Mesenteric fat pad (tissue), 1 donor: ENCODE data around the gene RHBDF1. TPM values are rescaled to one million over a fixed set of nuclear protein-coding genes. Genes with fewer than 3 reads are reported as not detected.
A peak's percentile ranks its signal among the peaks of the same experiment; 100 is the strongest.

Experiments used
- DNase-seq: peaks from one replicate; pipeline ENCODE4 v3.0.0-alpha.2; 2020; ENCODE audit warnings: low spot score
- total RNA-seq: library from RNA; stranded (reverse); fragmentation: NEBNext Ultra II Directional; extraction: Animal tissue kit (Norgen Biotek cat#: 25700); gene quantifications from one replicate; pipeline ENCODE4 v1.2.1, GENCODE V29; 2021
- donor health status: DM: yes; HTN: yes; CAD: no.

RHBDF1 gene
- total RNA-seq, 1 donor from 2014 or later: 30.0 TPM

DNA sequence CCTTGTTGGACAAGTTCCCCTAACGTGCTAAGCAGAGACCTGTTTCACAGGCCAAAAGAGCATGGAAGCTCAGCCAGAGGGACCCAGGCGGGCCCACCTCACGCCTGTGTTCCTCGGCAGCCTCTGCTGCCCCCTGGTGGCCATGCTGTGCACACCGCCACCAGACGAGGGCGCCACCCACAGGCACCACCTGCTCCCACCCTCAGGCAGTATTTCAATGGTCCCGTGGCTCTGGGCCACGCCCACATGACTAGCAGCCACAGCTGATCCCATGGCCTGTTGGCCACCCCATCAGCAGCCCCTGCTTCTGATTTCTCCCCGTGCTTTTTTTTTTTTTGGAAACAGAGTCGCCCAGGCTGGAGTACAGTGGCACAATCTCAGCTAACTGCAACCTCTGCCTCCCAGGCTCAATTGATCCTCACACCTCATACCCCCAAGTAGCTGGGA, 24.5 kb upstream of the RHBDF1 start:
- DNase-seq: peak; percentile 96

DNA sequence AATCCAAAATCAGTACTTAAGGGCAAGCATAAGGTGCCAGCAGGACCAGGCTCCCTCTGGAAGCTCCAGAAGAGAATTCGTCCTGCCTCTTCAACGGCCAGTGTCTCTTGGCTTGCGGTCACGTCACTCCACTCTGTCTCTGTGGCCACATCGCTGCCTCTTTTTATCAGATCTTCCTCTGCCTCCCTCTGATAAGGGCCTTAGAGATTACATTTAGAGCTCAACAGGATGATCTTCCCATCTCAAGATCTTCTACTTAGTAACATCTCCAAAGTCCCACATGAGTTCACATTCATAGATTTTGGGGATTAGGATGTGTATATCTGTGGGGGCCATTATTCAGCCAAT, 22.5 kb upstream of the RHBDF1 start:
- no peak for DNase-seq

DNA sequence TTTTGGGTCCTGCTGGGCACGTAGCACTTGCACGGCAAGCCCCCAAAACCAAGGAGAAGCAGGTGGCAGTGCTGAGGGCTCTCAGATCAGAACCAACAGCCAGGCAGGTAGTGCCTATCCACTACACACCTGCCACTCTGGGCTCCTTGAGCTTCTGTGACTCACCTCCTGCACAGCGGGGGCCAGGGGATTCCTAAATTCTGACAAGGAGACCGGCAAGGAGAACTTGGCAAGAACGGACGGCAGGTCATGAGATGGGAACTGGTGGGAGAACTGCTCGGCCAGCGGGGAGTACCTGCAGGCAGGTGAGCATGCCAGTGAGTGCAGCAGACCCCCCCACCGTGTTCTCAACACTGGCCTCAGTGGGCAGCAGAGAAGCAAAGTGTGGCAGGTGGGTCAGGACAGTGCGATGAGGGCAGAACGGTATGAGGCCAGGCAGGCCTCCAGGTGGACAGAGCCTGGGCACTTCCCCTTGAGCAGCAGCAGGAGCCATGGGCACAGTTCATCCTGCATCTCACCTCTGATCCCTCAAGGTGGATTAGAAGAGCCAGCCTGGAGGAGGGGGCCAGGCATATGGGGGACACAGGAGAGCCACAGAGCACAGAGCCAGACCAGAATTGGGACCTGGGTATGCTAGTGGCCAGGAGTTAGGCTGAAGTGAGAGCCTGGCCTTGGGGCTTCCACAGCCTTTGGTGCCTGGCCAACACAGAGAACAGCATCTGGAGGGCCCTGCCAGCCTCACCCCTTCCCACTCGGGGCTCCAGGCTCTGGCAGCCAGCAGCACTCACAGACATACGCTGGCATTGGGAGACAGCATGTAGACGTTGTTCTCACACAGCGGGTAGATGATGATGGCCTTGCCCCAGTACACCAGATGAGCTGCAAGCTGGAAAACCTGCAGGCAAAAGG, 20.3 kb upstream of the RHBDF1 start:
- no peak for DNase-seq

- no peak for DNase-seq
Measured at GRCh38 chr16:91484-91883, 19.1 kb upstream of the RHBDF1 start.

GRCh38 chr16:89391-90302, 17.2 kb upstream of the RHBDF1 start:
- no peak for DNase-seq

- DNase-seq: no peak
Measured at GRCh38 chr16:88613-89012, 16.2 kb upstream of the RHBDF1 start.

DNA sequence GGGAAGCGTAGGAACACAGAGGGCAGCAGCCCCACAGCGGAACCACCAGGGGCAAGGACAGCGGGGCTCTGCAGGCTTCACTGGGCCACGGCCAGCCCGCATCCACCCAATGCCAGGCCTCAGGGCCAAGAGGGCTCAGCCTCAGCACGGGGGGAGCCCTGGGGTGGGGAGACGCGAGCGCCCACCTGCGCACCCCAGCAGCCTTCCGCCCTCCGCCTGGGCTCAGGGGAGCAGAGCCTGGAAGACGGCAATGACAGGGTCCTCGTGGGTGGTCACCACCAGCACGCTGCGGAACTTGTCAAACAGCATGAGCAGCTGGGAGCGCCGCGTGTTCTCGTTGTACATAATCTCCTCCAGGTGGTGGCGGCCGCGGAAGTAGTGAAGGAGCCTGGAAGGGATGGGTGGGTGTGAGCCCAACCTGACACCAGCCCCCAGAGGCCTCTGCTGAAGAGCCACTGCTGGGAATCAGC, 14.1 kb upstream of the RHBDF1 start:
- no peak for DNase-seq

- no peak for DNase-seq
Measured at GRCh38 chr16:85865-86264, 13.4 kb upstream of the RHBDF1 start.

DNA sequence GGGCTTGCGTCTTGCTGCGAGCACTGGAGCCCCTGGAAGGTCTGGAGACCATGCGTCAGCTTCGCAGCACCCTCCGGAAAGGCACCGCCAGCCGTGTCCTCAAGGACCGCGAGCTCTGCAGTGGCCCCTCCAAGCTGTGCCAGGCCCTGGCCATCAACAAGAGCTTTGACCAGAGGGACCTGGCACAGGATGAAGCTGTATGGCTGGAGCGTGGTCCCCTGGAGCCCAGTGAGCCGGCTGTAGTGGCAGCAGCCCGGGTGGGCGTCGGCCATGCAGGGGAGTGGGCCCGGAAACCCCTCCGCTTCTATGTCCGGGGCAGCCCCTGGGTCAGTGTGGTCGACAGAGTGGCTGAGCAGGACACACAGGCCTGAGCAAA, 13.0 kb upstream of the RHBDF1 start:
- no peak for DNase-seq

DNA sequence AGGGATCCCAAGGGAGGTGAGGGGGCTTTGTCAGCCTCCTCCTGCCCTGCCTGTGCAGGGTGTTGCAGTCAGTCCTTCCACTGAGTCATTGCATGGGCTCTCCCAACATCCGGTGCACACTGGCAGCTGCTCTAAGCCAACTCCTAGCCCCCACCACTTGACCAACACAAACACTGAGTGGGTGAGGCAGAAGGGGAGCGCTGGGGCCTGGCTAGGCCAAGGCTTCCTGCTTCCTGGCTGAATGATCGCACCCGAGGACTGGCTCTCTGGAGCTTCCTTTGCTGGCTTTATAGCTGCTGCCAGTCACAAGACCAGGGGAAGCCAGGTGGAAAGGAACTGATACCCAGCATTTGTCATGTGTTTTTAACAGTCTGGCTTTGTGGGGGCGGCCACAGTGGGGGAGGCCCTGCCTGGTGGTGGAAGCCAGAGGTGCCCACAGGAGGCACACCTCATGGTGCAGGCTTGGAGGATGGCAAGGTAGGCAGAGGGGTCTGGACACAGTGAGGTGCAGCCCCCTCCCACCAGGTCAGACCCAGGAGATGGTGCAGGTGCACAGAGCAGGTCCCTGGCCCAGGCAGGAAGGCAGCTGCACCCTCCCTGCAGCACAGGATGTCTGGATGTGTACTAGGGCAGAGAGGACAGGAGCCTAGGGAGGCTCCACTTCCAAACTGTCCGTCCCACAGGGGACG, 12.4 kb upstream of the RHBDF1 start:
- no peak for DNase-seq

- DNase-seq: no peak
Measured at GRCh38 chr16:83781-84615, 11.6 kb upstream of the RHBDF1 start.

- DNase-seq: no peak
Measured at GRCh38 chr16:83060-83603, 10.7 kb upstream of the RHBDF1 start.

DNA sequence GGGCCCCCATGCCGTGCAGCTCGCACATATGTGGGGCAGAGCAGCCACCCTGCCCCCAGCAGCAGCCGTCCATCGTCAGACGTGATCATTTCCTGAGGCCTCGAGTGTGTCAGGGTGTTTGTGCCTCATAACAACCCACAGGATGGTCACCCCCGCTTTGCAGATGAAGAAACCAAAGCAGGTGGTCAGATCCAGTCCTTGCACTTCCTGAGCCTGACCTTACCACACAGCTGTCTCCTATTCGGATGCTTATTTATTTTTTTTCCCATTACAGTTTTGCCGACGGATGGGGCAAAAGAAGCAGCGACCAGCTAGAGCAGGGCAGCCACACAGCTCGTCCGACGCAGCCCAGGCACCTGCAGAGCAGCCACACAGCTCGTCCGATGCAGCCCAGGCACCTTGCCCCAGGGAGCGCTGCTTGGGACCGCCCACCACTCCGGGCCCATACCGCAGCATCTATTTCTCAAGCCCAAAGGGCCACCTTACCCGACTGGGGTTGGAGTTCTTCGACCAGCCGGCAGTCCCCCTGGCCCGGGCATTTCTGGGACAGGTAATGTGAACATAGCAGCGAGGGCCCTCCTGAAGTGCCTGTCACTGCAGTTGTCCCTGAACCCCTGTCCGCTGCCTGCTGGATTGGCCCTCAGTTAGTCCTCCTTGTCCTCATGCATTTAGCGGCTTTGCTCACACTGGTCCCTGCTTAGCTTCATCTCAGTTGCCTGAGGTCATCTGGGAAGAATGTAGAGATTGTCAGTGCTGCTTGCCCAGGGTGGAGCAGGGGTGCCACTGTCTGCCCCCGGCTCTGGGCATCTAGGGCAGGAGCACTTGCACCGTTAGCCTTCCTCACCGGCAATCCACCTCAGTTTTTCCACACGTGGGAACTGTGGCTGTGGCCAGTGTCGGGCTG, 7.0 kb upstream of the RHBDF1 start:
- DNase-seq: no peak

- DNase-seq: no peak
Measured at GRCh38 chr16:78444-79150, 6.2 kb upstream of the RHBDF1 start.

- DNase-seq: peak; percentile 95
Measured at GRCh38 chr16:77807-78443, 5.5 kb upstream of the RHBDF1 start, which contains the start of gene MPG. Gene MPG, plus strand, starts transcription at chr16:78225. Its CDS starts 85 bp downstream, at chr16:78310.

DNA sequence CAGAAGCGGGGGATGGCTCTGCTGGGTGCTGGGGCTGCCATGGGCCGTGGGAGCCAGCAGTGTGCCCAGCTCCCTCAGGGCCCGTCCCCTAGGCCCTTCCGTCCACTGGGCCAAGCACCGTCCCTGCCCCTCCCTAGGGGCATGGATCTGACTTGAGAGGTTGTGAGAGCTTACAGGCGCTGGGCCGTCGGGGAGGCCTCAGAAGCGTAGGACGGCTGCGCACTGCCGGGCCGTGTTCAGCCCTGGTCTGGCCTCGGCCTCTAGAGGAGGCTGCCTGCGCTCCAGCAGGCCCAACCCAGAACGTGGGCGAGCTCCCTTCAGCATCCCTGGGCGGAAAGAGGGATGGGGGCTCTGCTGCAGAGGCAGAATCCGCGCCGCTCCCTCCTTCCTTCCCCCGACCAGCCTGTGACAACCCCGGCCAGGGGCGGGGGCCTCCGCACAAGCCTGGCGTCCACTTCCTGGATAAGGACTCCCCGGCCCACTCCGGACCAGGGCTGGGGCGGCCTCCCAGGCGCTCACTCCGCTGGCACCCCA, 4.9 kb upstream of the RHBDF1 start:
- no peak for DNase-seq

GRCh38 chr16:76535-77272, 4.3 kb upstream of the RHBDF1 start:
- no peak for DNase-seq
